PC-3 (cell line): Measurements from ENCODE around the gene ORC6. TPM values are rescaled to one million over a fixed set of nuclear protein-coding genes. Genes with fewer than 3 reads are reported as not detected.

Experiments used
- ATAC-seq: fragments of 200-7000 bp; cut with Tn5 transposase; 2 replicates; pipeline ENCODE4 v1.9.1; 2020; ENCODE audit warnings: mild to moderate bottlenecking, moderate library complexity
- BruUV-seq: library from RNA; stranded (reverse); fragments of 400-500 nt; replicated peaks from 2 replicates; lab custom pipeline; 2021; lab: Mats Ljungman, UMichigan
- CTCF ChIA-PET: fragments of 300-600 bp; sonication (Branson Sonifier 250); formaldehyde crosslinking; loops from one replicate; lab custom pipeline; 2022; ENCODE audit warnings: antibody characterized with exemption; lab: Charles Lee
- POLR2A ChIA-PET: fragments of 300-600 bp; sonication (Branson Sonifier 250); formaldehyde crosslinking; loops from one replicate; lab custom pipeline; 2022; ENCODE audit warnings: antibody characterized with exemption; ENCODE audit not compliant: unreplicated experiment; lab: Charles Lee
- DNase-seq: peaks from one replicate; pipeline ENCODE4 v3.0.0-alpha.2; 2015
- H2AFZ ChIP-seq: fragments of 300-600 bp; sonication (generic); 2 replicates; pipeline ENCODE4 v1.6.0; 2016; ENCODE audit warnings: antibody characterized with exemption, low read length
- H3F3A ChIP-seq: fragments of 300-600 bp; sonication (generic); one replicate; pipeline ENCODE4 v1.6.0; 2017; ENCODE audit warnings: antibody characterized with exemption, low read length, control low read depth, mild to moderate bottlenecking; ENCODE audit not compliant: unreplicated experiment
- H3K27ac ChIP-seq: fragments of 300-600 bp; sonication (generic); 2 replicates; pipeline ENCODE4 v1.5.1; 2016; ENCODE audit warnings: mild to moderate bottlenecking, low read length
- H3K27me3 ChIP-seq: fragments of 300-600 bp; sonication (generic); 2 replicates; pipeline ENCODE4 v1.6.1; 2016; ENCODE audit warnings: low read length, mixed read lengths
- H3K36me3 ChIP-seq: fragments of 300-600 bp; sonication (generic); 2 replicates; pipeline ENCODE4 v1.6.1; 2016; ENCODE audit warnings: low read depth, mixed run types, low read length, mixed read lengths
- H3K4me1 ChIP-seq: fragments of 300-600 bp; sonication (generic); 2 replicates; pipeline ENCODE4 v1.5.1; 2016; ENCODE audit warnings: low read length; ENCODE audit not compliant: insufficient read depth
- H3K4me2 ChIP-seq: fragments of 300-600 bp; sonication (generic); 2 replicates; pipeline ENCODE4 v1.6.0; 2016; ENCODE audit warnings: low read length
- H3K4me3 ChIP-seq: fragments of 300-600 bp; sonication (generic); 2 replicates; pipeline ENCODE4 v1.5.1; 2016; ENCODE audit warnings: mild to moderate bottlenecking, low read length, mixed read lengths
- H3K79me2 ChIP-seq: fragments of 300-600 bp; sonication (generic); 2 replicates; pipeline ENCODE4 v1.6.1; 2017; ENCODE audit warnings: low read length, mixed read lengths
- H3K9ac ChIP-seq: fragments of 300-600 bp; sonication (generic); 2 replicates; pipeline ENCODE4 v1.6.0; 2016; ENCODE audit warnings: mild to moderate bottlenecking, low read length
- H3K9me2 ChIP-seq: fragments of 300-600 bp; sonication (generic); replicated peaks from 2 replicates; pipeline ENCODE4 v1.6.1; 2016; ENCODE audit warnings: mixed run types, low read length, mixed read lengths
- H3K9me3 ChIP-seq: fragments of 300-600 bp; sonication (generic); 2 replicates; pipeline ENCODE4 v1.6.1; 2016; ENCODE audit warnings: low read length, mixed read lengths
- H4K20me1 ChIP-seq: fragments of 300-600 bp; sonication (generic); 2 replicates; pipeline ENCODE4 v1.6.1; 2016; ENCODE audit warnings: low read length, mixed read lengths
- EZH2 ChIP-seq: fragments of 300-600 bp; sonication (generic); IDR thresholded peaks from one replicate; pipeline ENCODE4 v1.6.1; 2017; ENCODE audit warnings: antibody characterized with exemption, mild to moderate bottlenecking, low read length; ENCODE audit not compliant: unreplicated experiment
- EZH2phosphoT487 ChIP-seq: fragments of 300-600 bp; sonication (generic); IDR thresholded peaks from 2 replicates; pipeline ENCODE4 v1.6.1; 2018; ENCODE audit warnings: mild to moderate bottlenecking, antibody characterized with exemption, low read length, borderline replicate concordance
- intact Hi-C: fragments of 100-400 bp; cut with micrococcal nuclease; formaldehyde crosslinking; loops from 2 replicates; pipeline ENCODE4 v1.9.0; 2023
- total RNA-seq: library from RNA; depleted of rRNA; stranded (reverse); fragments of >200 nt; gene quantifications from 2 replicates; pipeline ENCODE4 v1.2.3, GENCODE V29; 2014
- TF ChIP-seq, protein P1 (sequence below): fragments of 300-600 bp; sonication (generic); conservative IDR thresholded peaks from 2 replicates; pipeline ENCODE4 v1.5.1; 2017; ENCODE audit warnings: antibody characterized with exemption, low read depth, mild to moderate bottlenecking, low read length

Gene ORC6
- total RNA-seq, 1 experiment from 2014 or later: 27.7 TPM

DNA sequence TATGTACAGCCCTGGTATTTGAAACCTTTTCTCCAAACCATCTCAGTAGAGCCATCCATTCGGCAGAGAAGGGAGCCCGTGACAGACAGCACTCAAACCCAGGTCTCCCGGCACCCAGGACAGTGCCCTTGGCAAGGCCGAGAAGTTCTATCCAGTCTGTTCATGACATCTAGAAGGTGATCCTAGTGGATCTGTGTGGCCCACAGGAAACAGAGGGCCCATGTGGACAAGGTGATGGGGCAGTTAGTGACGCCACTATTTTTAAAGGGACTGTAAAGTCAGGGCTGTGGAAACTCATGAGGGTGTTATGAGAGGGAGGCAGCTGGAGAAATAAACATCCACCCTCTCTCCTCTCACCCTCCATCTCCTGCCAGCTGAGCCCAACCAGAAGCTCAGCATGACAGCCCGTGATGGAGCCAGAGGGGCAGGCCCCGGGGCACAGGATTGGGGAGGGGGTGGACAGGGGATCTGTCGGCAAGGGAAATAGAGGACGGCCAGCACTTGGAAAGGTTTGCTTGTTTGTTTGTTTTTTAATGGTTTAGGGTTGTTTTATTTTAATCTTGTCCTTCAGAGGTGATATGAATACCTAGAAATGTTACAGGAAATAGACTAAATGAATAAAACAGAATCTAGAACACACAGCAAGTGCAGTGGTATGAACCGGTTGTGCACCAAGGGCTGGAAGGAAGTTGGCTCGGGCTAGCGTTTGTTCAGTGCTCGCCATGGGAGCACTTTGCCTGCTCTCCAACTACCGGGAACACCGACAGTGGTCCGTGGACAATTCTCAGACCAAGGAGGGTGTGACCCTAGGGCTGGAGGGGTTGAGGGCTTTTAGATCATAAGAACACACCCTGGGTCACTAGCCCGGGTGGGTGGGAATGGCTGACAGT lies 41.6 kb downstream of the ORC6 start:
- H3K9me2 ChIP-seq: no peaks in the 10 kb centered on the region
- no peak overlapping the region for H3K27ac ChIP-seq
- no peaks in the 10 kb centered on the region for H3K79me2 ChIP-seq
- no peak for ATAC-seq
- H3K36me3 ChIP-seq: no peaks in the 10 kb centered on the region
- CTCF ChIA-PET: no interaction called here
- H3F3A ChIP-seq: no peaks in the 10 kb centered on the region
- H3K9ac ChIP-seq: no peak overlapping the region
- no peak overlapping the region for H3K4me3 ChIP-seq
- no peak overlapping the region for H2AFZ ChIP-seq
- intact Hi-C loops: no loop called here
- TF ChIP-seq, protein P1, sequence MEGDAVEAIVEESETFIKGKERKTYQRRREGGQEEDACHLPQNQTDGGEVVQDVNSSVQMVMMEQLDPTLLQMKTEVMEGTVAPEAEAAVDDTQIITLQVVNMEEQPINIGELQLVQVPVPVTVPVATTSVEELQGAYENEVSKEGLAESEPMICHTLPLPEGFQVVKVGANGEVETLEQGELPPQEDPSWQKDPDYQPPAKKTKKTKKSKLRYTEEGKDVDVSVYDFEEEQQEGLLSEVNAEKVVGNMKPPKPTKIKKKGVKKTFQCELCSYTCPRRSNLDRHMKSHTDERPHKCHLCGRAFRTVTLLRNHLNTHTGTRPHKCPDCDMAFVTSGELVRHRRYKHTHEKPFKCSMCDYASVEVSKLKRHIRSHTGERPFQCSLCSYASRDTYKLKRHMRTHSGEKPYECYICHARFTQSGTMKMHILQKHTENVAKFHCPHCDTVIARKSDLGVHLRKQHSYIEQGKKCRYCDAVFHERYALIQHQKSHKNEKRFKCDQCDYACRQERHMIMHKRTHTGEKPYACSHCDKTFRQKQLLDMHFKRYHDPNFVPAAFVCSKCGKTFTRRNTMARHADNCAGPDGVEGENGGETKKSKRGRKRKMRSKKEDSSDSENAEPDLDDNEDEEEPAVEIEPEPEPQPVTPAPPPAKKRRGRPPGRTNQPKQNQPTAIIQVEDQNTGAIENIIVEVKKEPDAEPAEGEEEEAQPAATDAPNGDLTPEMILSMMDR: no peak
- TF ChIP-seq EZH2 (no peak), EZH2phosphoT487 (no peak)
- H3K4me2 ChIP-seq: no peak overlapping the region
- POLR2A ChIA-PET: no interaction called here
- no peaks in the 10 kb centered on the region for H3K4me1 ChIP-seq
- H4K20me1 ChIP-seq: no peaks in the 10 kb centered on the region
- H3K9me3 ChIP-seq: no peaks in the 10 kb centered on the region
- no peaks in the 10 kb centered on the region for H3K27me3 ChIP-seq
- no peak for DNase-seq
- no TSS peak for BruUV-seq

DNA sequence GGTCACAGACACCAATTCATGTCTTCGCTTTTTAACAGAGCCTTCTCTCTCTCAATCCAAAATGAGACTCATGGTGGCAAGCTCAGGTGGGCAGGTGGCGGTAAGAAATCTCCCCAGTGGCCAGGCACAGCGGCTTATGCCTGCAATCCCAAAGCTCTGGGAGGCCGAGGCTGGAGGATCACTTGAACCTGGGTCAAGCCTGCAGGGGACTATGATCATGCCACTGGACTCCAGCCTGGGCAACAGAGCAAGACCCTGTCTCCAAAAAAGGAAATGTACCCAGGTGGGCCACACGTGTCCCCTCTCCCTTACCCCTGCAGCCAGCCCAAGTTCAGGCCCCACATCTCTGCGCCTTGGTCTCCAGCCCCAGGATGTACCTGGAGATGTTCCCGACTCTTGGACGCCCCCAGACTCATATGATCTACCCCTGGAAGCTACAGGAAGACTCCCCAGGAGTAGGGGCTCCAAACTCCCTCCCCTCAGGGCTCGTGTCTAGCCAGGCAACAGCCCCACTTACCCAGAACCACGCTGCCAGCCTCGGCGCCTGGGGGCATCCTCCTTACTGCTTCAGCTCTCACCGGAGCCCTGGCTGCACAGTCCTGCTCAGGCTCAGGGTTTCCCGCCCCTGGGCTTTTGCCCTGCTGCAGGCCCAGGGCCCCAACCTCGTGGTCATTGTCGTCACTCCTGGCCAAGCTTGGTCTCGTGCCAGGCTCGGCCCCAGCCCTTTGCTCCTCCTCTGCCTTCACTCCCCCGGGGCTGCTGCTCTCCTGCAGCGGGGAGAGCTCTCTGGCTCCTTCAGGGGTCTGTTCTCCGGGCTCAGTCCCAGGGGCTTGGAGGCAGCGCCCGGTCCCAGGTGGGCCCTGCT lies 42.5 kb downstream of the ORC6 start:
- H3K4me1 ChIP-seq: no peaks in the 10 kb centered on the region
- intact Hi-C loops: no loop called here
- no peak overlapping the region for H3K4me3 ChIP-seq
- no peak overlapping the region for H3K4me2 ChIP-seq
- no peaks in the 10 kb centered on the region for H3F3A ChIP-seq
- BruUV-seq: no TSS peak
- H3K9ac ChIP-seq: no peak overlapping the region
- no peak for DNase-seq
- no peaks in the 10 kb centered on the region for H3K79me2 ChIP-seq
- TF ChIP-seq, protein P1: no peak
- TF ChIP-seq EZH2 (no peak), EZH2phosphoT487 (no peak)
- no peaks in the 10 kb centered on the region for H3K36me3 ChIP-seq
- no peak for ATAC-seq
- no peaks in the 10 kb centered on the region for H3K27me3 ChIP-seq
- POLR2A ChIA-PET: no interaction called here
- H3K27ac ChIP-seq: no peak overlapping the region
- H4K20me1 ChIP-seq: no peaks in the 10 kb centered on the region
- H3K9me3 ChIP-seq: no peaks in the 10 kb centered on the region
- no peaks in the 10 kb centered on the region for H3K9me2 ChIP-seq
- CTCF ChIA-PET: no interaction called here
- no peak overlapping the region for H2AFZ ChIP-seq
